Spleen (tissue), 13 donors: Measurements from ENCODE around the gene TMEM89. TPM values are rescaled to one million over a fixed set of nuclear protein-coding genes. Genes with fewer than 3 reads are reported as not detected.
A peak's percentile ranks its signal among the peaks of the same experiment; 100 is the strongest.

Experiments used
- DNase-seq: peaks from one replicate; pipeline ENCODE4 v3.0.0-alpha.2; 2020
- H3K27ac ChIP-seq, 8 donors: fragments of 200-600 bp; sonication (generic) in 7 of 8; 1 replicate in 4 of 8; 2 replicates in 4 of 8; pipeline versions ENCODE4 v1.5.0 to v1.8.0; 2016 to 2021; ENCODE audit warnings: inconsistent platforms in 4 of 8, mild to moderate bottlenecking in 4 of 8, moderate library complexity in 1 of 8
- H3K27me3 ChIP-seq, 7 donors: fragments of 200-600 bp; sonication (generic) in 6 of 7; replicated peaks in 1 of 7; 1 replicate in 4 of 7; 2 replicates in 3 of 7; pipeline versions ENCODE4 v1.5.0 to v1.8.0; 2016 to 2021; ENCODE audit warnings: inconsistent platforms in 3 of 7, mild to moderate bottlenecking in 1 of 7
- H3K36me3 ChIP-seq, 6 donors: fragments of 200-600 bp; sonication (generic) in 5 of 6; 1 replicate in 4 of 6; 2 replicates in 2 of 6; pipeline versions ENCODE4 v1.5.0 to v1.8.0; 2016 to 2021; ENCODE audit warnings: inconsistent platforms in 2 of 6
- H3K4me1 ChIP-seq, 6 donors: fragments of 200-600 bp; sonication (generic) in 5 of 6; 1 replicate in 3 of 6; 2 replicates in 3 of 6; pipeline versions ENCODE4 v1.5.0 to v1.8.0; 2016 to 2021; ENCODE audit warnings: inconsistent platforms in 3 of 6
- H3K4me3 ChIP-seq, 8 donors: fragments of 200-600 bp; sonication (generic) in 7 of 8; 1 replicate in 4 of 8; 2 replicates in 4 of 8; pipeline versions ENCODE4 v1.5.0 to v1.8.0; 2016 to 2021; ENCODE audit warnings: inconsistent platforms in 4 of 8, mild to moderate bottlenecking in 4 of 8, moderate library complexity in 2 of 8
- H3K9me3 ChIP-seq, 8 donors: fragments of 200-600 bp; sonication (generic) in 7 of 8; 1 replicate in 4 of 8; 2 replicates in 4 of 8; pipeline versions ENCODE4 v1.5.0 to v1.8.0; 2016 to 2021; ENCODE audit warnings: inconsistent platforms in 4 of 8
- POLR2A ChIP-seq, 3 donors: fragments of 450-650 bp; IDR thresholded peaks; one replicate each; pipeline ENCODE4 v1.5.1; 2017; ENCODE audit warnings: antibody characterized with exemption in 3 of 3, mild to moderate bottlenecking in 1 of 3
- POLR2AphosphoS5 ChIP-seq, 3 donors: sonication (generic); formaldehyde crosslinking; IDR thresholded peaks; one replicate each; pipeline ENCODE4 v1.5.1; 2017; ENCODE audit warnings: antibody characterized with exemption in 3 of 3
- WGBS, 5 donors: extraction: QIAGEN DNeasy Blood & Tissue Kit in 3 of 5; methylation state at CpG; one replicate each; pipeline versions ENCODE4 v1.1.5 to v1.1.7; 2013 to 2018; 5-methylcytosine and 5-hydroxymethylcytosine counted together
- intact Hi-C: fragments of 100-400 bp; cut with DNase I; formaldehyde crosslinking; loops from one replicate; pipeline ENCODE4 v1.15.0; 2023; ENCODE audit warnings: low total_unique reads
- long read RNA-seq, 2 donors: transcript quantifications; one replicate each; lab custom pipeline, GENCODE V29; 2026
- polyA plus RNA-seq, 3 donors: library from polyadenylated mRNA; stranded (reverse); fragments of 200-250 nt; gene quantifications; one replicate each; pipeline ENCODE4 v1.2.1, GENCODE V29; 2013
- total RNA-seq, 7 donors: library from RNA; depleted of rRNA in 3 of 7; stranded (reverse); fragments of >200 nt in 3 of 7; fragmentation: NEBNext Ultra II Directional in 4 of 7; extraction: Animal tissue kit (Norgen Biotek cat#: 25700) in 4 of 7; gene quantifications; one replicate each; pipeline versions ENCODE4 v1.1.0 to v1.2.1, GENCODE V29; 2016 to 2021
- TF ChIP-seq, protein P1 (sequence below), 11 experiments: fragments of 200-600 bp in 7 of 11; fragments of 450-650 bp in 4 of 11; sonication (generic) in 4 of 11; IDR thresholded peaks in 8 of 11; conservative IDR thresholded peaks in 3 of 11; 1 replicate in 7 of 11; 2 replicates in 4 of 11; pipeline versions ENCODE4 v1.4.0 to v1.8.0; 2016 to 2021; ENCODE audit warnings: antibody characterized with exemption in 11 of 11, inconsistent platforms in 4 of 11, mild to moderate bottlenecking in 1 of 11
- donor health status: healthy with polysubstance abuse.
- donor health status: DM: no; HTN: no; CAD: no; lungs with moderate emphysema.
- donor health status: DM: no; HTN: no; CAD: no.
- donor health status: Bipolar disorder and iron deficiency.
- donor health status: healthy.
- donor health status: DM: no; HTN: no; CAD: no.
- donor health status: DM: yes; HTN: yes; CAD: no.

TMEM89 gene, protein sequence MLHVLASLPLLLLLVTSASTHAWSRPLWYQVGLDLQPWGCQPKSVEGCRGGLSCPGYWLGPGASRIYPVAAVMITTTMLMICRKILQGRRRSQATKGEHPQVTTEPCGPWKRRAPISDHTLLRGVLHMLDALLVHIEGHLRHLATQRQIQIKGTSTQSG
- total RNA-seq (not detected), polyA plus RNA-seq (under 1 TPM in 2 of 3 donors, not detected in 1; 0.42 to 0.46 TPM)
- long read RNA-seq, donor 1: 0 reads
- long read RNA-seq, donor 2: 0 reads

DNA sequence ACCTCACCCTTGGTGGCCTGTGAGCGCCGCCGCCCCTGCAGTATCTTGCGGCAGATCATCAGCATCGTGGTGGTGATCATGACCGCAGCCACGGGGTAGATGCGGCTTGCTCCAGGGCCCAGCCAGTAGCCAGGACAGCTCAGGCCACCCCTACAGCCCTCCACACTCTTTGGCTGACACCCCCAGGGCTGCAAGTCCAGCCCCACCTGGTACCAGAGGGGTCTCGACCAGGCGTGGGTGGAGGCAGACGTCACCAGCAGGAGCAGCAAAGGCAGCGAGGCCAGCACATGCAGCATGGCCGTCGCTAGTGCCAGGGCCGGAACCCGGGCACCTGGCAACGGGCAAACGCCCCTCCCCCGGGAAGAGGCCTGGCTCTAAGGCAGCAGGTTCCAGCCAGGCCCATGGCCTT, at the start of gene TMEM89:
Gene TMEM89, minus strand, starts transcription at position 309 of the 409 bp plus-strand sequence. Its CDS starts 13 bp downstream, at position 296.
- no peak within 1 kb of the TSS for H3K27ac ChIP-seq
- TF ChIP-seq POLR2AphosphoS5 (IDR thresholded peaks at IDR 0.05): no peak
- TF ChIP-seq, protein P1, sequence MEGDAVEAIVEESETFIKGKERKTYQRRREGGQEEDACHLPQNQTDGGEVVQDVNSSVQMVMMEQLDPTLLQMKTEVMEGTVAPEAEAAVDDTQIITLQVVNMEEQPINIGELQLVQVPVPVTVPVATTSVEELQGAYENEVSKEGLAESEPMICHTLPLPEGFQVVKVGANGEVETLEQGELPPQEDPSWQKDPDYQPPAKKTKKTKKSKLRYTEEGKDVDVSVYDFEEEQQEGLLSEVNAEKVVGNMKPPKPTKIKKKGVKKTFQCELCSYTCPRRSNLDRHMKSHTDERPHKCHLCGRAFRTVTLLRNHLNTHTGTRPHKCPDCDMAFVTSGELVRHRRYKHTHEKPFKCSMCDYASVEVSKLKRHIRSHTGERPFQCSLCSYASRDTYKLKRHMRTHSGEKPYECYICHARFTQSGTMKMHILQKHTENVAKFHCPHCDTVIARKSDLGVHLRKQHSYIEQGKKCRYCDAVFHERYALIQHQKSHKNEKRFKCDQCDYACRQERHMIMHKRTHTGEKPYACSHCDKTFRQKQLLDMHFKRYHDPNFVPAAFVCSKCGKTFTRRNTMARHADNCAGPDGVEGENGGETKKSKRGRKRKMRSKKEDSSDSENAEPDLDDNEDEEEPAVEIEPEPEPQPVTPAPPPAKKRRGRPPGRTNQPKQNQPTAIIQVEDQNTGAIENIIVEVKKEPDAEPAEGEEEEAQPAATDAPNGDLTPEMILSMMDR (IDR thresholded peaks at IDR 0.05 in 8 of 11, conservative IDR thresholded peaks at IDR 0.05 in 3 of 11): no peak
- peaks cover 0 to 15% (median 0%) of the 10 kb centered on the region in 6 donors for H3K4me1 ChIP-seq
- 94 to 97% (median 95%) methylated on average over 15 to 19 of the region's 19 CpGs for WGBS, 5 donors
- intact Hi-C loops: no loop called here
- DNase-seq: no peak
- H3K9me3 ChIP-seq: peaks cover 2 to 31% (median 24%) of the 10 kb centered on the region in 8 donors
- no peaks in the 10 kb centered on the region for H3K27me3 ChIP-seq
- no peak within 1 kb of the TSS for H3K4me3 ChIP-seq
- H3K36me3 ChIP-seq: peaks cover 0 to 24% (median 14%) of the 10 kb centered on the region in 6 donors

DNA sequence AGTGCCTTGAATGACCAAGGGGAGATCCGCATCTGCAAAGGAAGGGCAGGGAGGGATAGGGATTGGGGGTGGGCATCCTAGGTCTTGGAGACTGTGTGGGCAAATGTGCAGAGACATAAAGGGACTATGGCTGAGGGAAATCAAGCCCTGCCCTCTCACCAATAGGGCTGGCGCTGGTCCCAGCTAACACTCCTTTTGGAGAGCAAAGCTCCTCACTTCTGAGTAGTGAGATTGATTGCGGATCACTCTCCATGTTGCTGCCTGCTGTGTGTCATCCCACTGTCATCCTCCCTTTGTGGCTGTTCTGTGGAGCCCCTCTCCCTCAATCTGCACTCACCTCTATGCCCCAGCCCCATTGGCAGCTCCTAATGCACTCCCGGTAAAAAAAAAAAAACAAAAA, 43.4 kb upstream of the TMEM89 start:
- 88 to 94% (median 91%) methylated on average over 4 of the region's 4 CpGs for WGBS, 5 donors
- Histone ChIP-seq H3K4me1 (peaks cover 18 to 35% (median 31%) of the 10 kb centered on the region in 6 donors), H3K36me3 (no peaks in the 10 kb centered on the region), H3K9me3 (no peaks in the 10 kb centered on the region), H3K4me3 (no peak overlapping the region), H3K27me3 (peaks cover 0 to 50% (median 37%) of the 10 kb centered on the region in 7 donors), H3K27ac (no peak overlapping the region)
- TF ChIP-seq POLR2A (IDR thresholded peaks at IDR 0.05) (no peak), POLR2AphosphoS5 (IDR thresholded peaks at IDR 0.05) (no peak)
- TF ChIP-seq, protein P1 (IDR thresholded peaks at IDR 0.05 in 8 of 11, conservative IDR thresholded peaks at IDR 0.05 in 3 of 11): no peak
- intact Hi-C loops: no loop called here
- no peak for DNase-seq

DNA sequence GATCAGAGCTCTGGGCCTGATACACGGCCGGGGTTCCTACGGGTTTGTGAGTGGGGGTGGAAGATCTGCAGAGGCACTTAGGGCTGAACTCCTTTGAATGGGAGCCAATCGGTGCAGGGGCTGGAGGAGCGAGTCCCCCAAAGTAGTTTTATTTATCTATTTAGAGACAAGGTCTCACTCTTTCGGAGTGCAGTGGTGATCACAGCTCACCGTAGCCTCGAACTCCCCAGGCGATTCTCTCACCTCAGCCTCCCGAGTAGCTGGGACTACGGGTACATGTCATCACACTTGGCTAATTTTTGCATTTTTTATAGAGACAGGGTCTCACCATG, 42.7 kb upstream of the TMEM89 start:
- WGBS, 5 donors: 59 to 86% (median 65%) methylated on average over 6 to 11 of the region's 11 CpGs
- intact Hi-C loops: no loop called here
- Histone ChIP-seq H3K4me1 (peaks cover 18 to 35% (median 31%) of the 10 kb centered on the region in 6 donors), H3K27me3 (peaks cover 0 to 56% (median 37%) of the 10 kb centered on the region in 7 donors), H3K27ac (peak overlapping the region in 1 of 8 donors; percentile 32), H3K9me3 (no peaks in the 10 kb centered on the region), H3K36me3 (no peaks in the 10 kb centered on the region), H3K4me3 (peak overlapping the region in 3 of 8 donors; percentile 48 to 80 (median 49))
- TF ChIP-seq, protein P1 (IDR thresholded peaks at IDR 0.05 in 8 of 11, conservative IDR thresholded peaks at IDR 0.05 in 3 of 11): peak in 4 of 11 experiments; percentile 3 to 45 (median 22)
- TF ChIP-seq POLR2A (IDR thresholded peaks at IDR 0.05) (no peak), POLR2AphosphoS5 (IDR thresholded peaks at IDR 0.05) (no peak)
- no peak for DNase-seq

DNA sequence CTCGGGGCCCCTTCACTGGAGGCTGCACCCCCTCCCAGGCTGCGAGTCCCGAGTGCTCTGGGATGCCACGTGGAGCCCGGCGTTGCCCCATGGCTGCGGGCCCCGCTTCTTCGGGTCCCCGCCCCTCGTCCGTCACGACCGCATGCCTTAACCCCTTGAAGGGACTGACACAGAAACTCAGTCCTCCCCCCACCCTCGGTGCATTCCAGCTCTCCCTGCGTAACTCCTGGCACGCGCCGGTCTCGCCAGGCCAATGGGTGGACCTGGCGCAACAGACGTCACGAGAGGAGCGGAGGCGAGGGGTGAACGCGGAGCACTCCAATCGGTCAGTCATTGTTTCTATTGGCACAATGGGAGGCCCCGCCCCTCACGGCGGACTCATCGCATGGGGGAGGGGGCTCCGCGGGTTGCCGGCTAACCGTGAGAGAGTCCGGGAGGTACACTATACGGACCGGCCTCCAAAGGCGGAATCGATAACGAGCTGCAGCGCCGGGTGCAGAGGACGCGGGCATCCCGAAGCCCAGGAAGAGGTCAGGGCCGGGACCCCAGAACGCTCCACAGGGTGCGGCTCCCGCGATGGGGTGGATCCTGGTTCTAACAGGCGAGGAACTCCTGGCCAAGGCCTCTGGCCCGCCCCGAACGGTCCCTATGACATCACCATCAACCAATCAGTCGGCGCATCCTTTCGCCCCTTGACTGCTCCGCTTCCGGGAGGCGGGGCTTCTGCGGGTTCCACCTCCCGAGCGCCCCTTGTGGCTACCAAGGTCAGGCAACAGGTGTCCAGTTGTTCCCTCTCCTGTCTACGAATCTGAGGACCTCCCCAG, 42.1 kb upstream of the TMEM89 start:
- H3K4me3 ChIP-seq: peak overlapping the region; percentile 21 to 80 (median 48)
- peaks cover 0 to 60% (median 37%) of the 10 kb centered on the region in 7 donors for H3K27me3 ChIP-seq
- no peaks in the 10 kb centered on the region for H3K9me3 ChIP-seq
- peak overlapping the region in 5 of 8 donors; percentile 32 to 76 (median 33) for H3K27ac ChIP-seq
- intact Hi-C loops: no loop called here
- peak; percentile 94 for DNase-seq
- no peaks in the 10 kb centered on the region for H3K36me3 ChIP-seq
- TF ChIP-seq POLR2AphosphoS5 (IDR thresholded peaks at IDR 0.05) (peak; percentile 43 to 68 (median 62)), POLR2A (IDR thresholded peaks at IDR 0.05) (no peak)
- TF ChIP-seq, protein P1 (IDR thresholded peaks at IDR 0.05 in 8 of 11, conservative IDR thresholded peaks at IDR 0.05 in 3 of 11): peak in 10 of 11 experiments; percentile 38 to 77 (median 59)
- peaks cover 18 to 35% (median 31%) of the 10 kb centered on the region in 6 donors for H3K4me1 ChIP-seq
- 0 to 2% (median 1%) methylated on average over 14 to 66 of the region's 66 CpGs for WGBS, 5 donors
